IMR-90 (cell line): ENCODE results near the gene HCAR3.
"Not testable (repeated sequence)": the region's sequence is repeated elsewhere in the genome, so short reads cannot be mapped to it uniquely, and the experiment has no call there.

Experiments
- CEBPB ChIP-seq: IDR thresholded peaks from 2 replicates; pipeline ENCODE4 v1.6.1; 2012; ENCODE audit warnings: low read depth, low read length, improper control_type of control experiment
- FOS ChIP-seq: fragments of 150-350 bp; IDR thresholded peaks from 2 replicates; pipeline ENCODE4 v1.6.1; 2016; ENCODE audit warnings: low read depth, low read length
- MAFK ChIP-seq: IDR thresholded peaks from 2 replicates; pipeline ENCODE4 v1.6.1; 2012; ENCODE audit warnings: low read depth, low read length, improper control_type of control experiment
- MAZ ChIP-seq: IDR thresholded peaks from 2 replicates; pipeline ENCODE4 v1.6.1; 2012; ENCODE audit warnings: low read depth, mild to moderate bottlenecking, low read length, improper control_type of control experiment, moderate library complexity, borderline replicate concordance
- POLR2A ChIP-seq: IDR thresholded peaks from 2 replicates; pipeline ENCODE4 v1.6.1; 2012; ENCODE audit warnings: mild to moderate bottlenecking, low read depth, low read length
- RAD21 ChIP-seq: IDR thresholded peaks from 2 replicates; pipeline ENCODE4 v1.6.1; 2012; ENCODE audit warnings: low read length, improper control_type of control experiment
- RCOR1 ChIP-seq: IDR thresholded peaks from 2 replicates; pipeline ENCODE4 v1.6.1; 2012; ENCODE audit warnings: mild to moderate bottlenecking, low read length, improper control_type of control experiment; ENCODE audit not compliant: insufficient replicate concordance
- SMC3 ChIP-seq: fragments of 150-350 bp; IDR thresholded peaks from 2 replicates; pipeline ENCODE4 v1.6.1; 2016; ENCODE audit warnings: low read depth, mild to moderate bottlenecking, antibody characterized with exemption, low read length, moderate library complexity
- TF ChIP-seq, protein P1 (sequence below): fragments of 150-350 bp; IDR thresholded peaks from 2 replicates; pipeline ENCODE4 v1.6.1; 2017; ENCODE audit warnings: mild to moderate bottlenecking, antibody characterized with exemption, low read length, low read depth
- TF ChIP-seq, protein P2 (sequence below): conservative IDR thresholded peaks from 2 replicates; pipeline ENCODE4 v1.5.1; 2012; ENCODE audit warnings: mild to moderate bottlenecking, low read depth, low read length, improper control_type of control experiment

DNA sequence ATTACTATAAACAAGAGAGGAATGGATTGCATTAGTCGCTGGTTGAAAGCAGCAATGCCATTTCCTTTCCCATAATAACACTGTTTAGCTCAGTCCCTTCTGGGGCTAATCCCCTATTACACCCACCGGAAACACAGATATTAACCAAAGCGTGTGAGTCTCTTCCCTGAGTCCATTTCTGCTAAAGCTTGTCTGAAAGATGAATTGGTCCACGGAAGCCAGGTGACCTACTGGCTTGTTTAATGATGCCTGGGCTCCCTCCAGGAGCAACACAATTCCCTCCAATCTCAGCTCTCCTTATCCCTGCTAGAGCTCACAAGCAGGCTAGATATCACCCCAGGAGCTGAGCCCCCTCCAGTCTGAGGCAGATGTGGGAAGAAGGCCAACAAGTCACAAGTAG is 15.1 kb downstream of the HCAR3 start:
- TF ChIP-seq, protein P1, sequence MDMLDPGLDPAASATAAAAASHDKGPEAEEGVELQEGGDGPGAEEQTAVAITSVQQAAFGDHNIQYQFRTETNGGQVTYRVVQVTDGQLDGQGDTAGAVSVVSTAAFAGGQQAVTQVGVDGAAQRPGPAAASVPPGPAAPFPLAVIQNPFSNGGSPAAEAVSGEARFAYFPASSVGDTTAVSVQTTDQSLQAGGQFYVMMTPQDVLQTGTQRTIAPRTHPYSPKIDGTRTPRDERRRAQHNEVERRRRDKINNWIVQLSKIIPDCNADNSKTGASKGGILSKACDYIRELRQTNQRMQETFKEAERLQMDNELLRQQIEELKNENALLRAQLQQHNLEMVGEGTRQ: not testable (repeated sequence)
- not testable (repeated sequence) for TF ChIP-seq POLR2A, RCOR1, FOS, MAZ, SMC3, CEBPB, MAFK, RAD21
- TF ChIP-seq, protein P2, sequence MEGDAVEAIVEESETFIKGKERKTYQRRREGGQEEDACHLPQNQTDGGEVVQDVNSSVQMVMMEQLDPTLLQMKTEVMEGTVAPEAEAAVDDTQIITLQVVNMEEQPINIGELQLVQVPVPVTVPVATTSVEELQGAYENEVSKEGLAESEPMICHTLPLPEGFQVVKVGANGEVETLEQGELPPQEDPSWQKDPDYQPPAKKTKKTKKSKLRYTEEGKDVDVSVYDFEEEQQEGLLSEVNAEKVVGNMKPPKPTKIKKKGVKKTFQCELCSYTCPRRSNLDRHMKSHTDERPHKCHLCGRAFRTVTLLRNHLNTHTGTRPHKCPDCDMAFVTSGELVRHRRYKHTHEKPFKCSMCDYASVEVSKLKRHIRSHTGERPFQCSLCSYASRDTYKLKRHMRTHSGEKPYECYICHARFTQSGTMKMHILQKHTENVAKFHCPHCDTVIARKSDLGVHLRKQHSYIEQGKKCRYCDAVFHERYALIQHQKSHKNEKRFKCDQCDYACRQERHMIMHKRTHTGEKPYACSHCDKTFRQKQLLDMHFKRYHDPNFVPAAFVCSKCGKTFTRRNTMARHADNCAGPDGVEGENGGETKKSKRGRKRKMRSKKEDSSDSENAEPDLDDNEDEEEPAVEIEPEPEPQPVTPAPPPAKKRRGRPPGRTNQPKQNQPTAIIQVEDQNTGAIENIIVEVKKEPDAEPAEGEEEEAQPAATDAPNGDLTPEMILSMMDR: not testable (repeated sequence)
